Lung (tissue), 12 donors: ENCODE data around the gene CYP2C8. TPM values are rescaled to one million over a fixed set of nuclear protein-coding genes. Genes with fewer than 3 reads are reported as not detected.

Source experiments
- ATAC-seq: fragments of 200-7000 bp; cut with Tn5 transposase; one replicate; pipeline ENCODE4 v1.9.1; 2020; ENCODE audit warnings: moderate number of reproducible peaks; ENCODE audit not compliant: insufficient read depth, low FRiP score
- DNase-seq, 3 donors: peaks; one replicate each; pipeline ENCODE4 v3.0.0-alpha.2; 2013 to 2017
- H3K27ac ChIP-seq, 2 donors: one replicate each; pipeline ENCODE4 v1.5.1; 2013; ENCODE audit warnings: mild to moderate bottlenecking in 2 of 2, moderate library complexity in 2 of 2, control low read depth in 1 of 2, inconsistent platforms in 1 of 2, low read depth in 1 of 2, low read length in 1 of 2
- H3K27me3 ChIP-seq, 3 donors: one replicate each; pipeline ENCODE4 v1.5.1; 2013; ENCODE audit warnings: low read length in 2 of 3; ENCODE audit not compliant: control insufficient read depth in 3 of 3, insufficient read depth in 3 of 3
- H3K36me3 ChIP-seq, 4 donors: one replicate each; pipeline ENCODE4 v1.5.1; 2013; ENCODE audit warnings: low read length in 4 of 4, mild to moderate bottlenecking in 1 of 4, moderate library complexity in 1 of 4; ENCODE audit not compliant: control insufficient read depth in 4 of 4, insufficient read depth in 4 of 4
- H3K4me1 ChIP-seq, 5 donors: one replicate each; pipeline ENCODE4 v1.5.1; 2013; ENCODE audit warnings: low read length in 5 of 5, mild to moderate bottlenecking in 2 of 5, moderate library complexity in 1 of 5; ENCODE audit not compliant: control insufficient read depth in 5 of 5, insufficient read depth in 5 of 5
- H3K4me3 ChIP-seq: one replicate; pipeline ENCODE4 v1.5.1; 2013; ENCODE audit warnings: mild to moderate bottlenecking, control low read depth, moderate library complexity
- H3K9ac ChIP-seq, 2 donors: one replicate each; pipeline ENCODE4 v1.5.1; 2013; ENCODE audit warnings: low read length in 2 of 2, control low read depth in 1 of 2; ENCODE audit not compliant: insufficient read depth in 1 of 2
- H3K9me3 ChIP-seq, 4 donors: one replicate each; pipeline ENCODE4 v1.5.1; 2013; ENCODE audit warnings: low read length in 3 of 4, mild to moderate bottlenecking in 1 of 4, moderate library complexity in 1 of 4; ENCODE audit not compliant: control insufficient read depth in 4 of 4, insufficient read depth in 3 of 4
- WGBS, 2 donors: extraction: QIAGEN DNeasy Blood & Tissue Kit; methylation state at CpG; one replicate each; pipeline ENCODE4 v1.1.7; 2013; 5-methylcytosine and 5-hydroxymethylcytosine counted together
- polyA plus RNA-seq, 2 donors: library from polyadenylated mRNA; stranded (reverse); fragments of 200-250 nt; gene quantifications; one replicate each; pipeline ENCODE4 v1.2.1, GENCODE V29; 2013
- total RNA-seq, 2 donors: library from RNA; depleted of rRNA in 1 of 2; stranded (reverse); fragments of >200 nt in 1 of 2; gene quantifications; one replicate each; pipeline ENCODE4 v1.2.1, GENCODE V29; 2014 to 2021
- TF ChIP-seq, protein P1 (sequence below): IDR thresholded peaks from 2 replicates; pipeline ENCODE4 v1.5.1; 2012; ENCODE audit warnings: mild to moderate bottlenecking; ENCODE audit errors: control extremely low read depth, extremely low read depth
- donor health status: control.
- donor health status: control.
- donor health status: Bipolar disorder and iron deficiency.
- donor health status: healthy.
- donor health status: DM: yes; HTN: yes; CAD: no.

Gene CYP2C8
- total and polyA plus RNA-seq, 4 donors: 0.25 to 1.5 (median 0.77) TPM

DNA sequence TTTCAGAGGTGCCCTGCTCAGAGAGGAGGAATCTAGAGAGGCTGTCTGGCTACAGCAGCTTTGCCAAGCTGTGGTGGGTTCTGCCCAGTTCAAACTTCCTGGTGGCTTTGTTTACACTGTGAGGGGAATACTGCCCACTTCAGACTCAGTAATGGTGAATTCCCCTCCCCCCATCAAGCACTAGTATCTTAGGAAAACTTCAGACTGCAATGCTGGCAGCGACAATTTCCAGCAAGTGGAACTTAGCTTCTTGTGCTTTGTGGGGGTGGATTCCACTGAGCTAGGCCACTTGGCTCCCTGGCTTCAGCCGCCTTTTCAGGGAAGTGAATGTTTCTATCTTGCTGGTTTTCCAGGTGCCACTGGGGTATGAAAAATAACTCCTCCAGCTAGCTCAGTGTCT, 42.8 kb downstream of the CYP2C8 start:
- H3K4me3 ChIP-seq: no peak overlapping the region
- 65 to 83% methylated on average over 2 of the region's 2 CpGs for WGBS, 2 donors
- no peak overlapping the region for H3K9ac ChIP-seq
- H3K9me3 ChIP-seq: peaks cover 0 to 5% (median 0%) of the 10 kb centered on the region in 4 donors
- no peaks in the 10 kb centered on the region for H3K36me3 ChIP-seq
- TF ChIP-seq, protein P1, sequence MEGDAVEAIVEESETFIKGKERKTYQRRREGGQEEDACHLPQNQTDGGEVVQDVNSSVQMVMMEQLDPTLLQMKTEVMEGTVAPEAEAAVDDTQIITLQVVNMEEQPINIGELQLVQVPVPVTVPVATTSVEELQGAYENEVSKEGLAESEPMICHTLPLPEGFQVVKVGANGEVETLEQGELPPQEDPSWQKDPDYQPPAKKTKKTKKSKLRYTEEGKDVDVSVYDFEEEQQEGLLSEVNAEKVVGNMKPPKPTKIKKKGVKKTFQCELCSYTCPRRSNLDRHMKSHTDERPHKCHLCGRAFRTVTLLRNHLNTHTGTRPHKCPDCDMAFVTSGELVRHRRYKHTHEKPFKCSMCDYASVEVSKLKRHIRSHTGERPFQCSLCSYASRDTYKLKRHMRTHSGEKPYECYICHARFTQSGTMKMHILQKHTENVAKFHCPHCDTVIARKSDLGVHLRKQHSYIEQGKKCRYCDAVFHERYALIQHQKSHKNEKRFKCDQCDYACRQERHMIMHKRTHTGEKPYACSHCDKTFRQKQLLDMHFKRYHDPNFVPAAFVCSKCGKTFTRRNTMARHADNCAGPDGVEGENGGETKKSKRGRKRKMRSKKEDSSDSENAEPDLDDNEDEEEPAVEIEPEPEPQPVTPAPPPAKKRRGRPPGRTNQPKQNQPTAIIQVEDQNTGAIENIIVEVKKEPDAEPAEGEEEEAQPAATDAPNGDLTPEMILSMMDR: no peak
- DNase-seq: peak in 1 of 3 donors; percentile 27
- no peak for ATAC-seq
- H3K27ac ChIP-seq: no peak overlapping the region
- H3K27me3 ChIP-seq: no peaks in the 10 kb centered on the region
- no peaks in the 10 kb centered on the region for H3K4me1 ChIP-seq

DNA sequence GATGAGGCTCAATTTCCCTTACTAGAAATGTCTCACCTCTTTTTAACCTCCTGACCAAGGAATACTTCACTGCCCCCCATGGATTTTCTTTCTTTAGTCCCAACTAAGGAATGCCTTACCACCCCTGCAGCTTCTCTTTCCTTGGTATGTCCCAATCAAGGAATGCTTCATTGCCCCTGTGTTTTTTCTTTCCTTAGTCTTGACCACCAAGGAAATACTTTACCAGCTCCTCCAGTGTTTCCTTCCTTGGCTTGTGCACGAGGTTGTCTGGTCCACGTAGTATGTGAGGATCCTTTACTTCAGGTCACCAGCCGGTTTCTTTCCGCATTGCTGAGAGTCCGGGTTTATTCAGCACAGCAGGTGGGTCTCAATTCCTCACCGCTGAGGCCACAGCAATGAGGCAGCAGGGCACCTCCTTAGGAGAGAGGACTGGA, 71.5 kb downstream of the CYP2C8 start:
- no peak for DNase-seq
- Histone ChIP-seq H3K36me3 (no peaks in the 10 kb centered on the region), H3K4me1 (no peaks in the 10 kb centered on the region), H3K27ac (no peak overlapping the region), H3K4me3 (no peak overlapping the region), H3K27me3 (no peaks in the 10 kb centered on the region), H3K9ac (no peak overlapping the region), H3K9me3 (no peaks in the 10 kb centered on the region)
- ATAC-seq: no peak
- TF ChIP-seq, protein P1: no peak
- WGBS, 2 donors: 70 to 84% methylated on average over 6 of the region's 6 CpGs

DNA sequence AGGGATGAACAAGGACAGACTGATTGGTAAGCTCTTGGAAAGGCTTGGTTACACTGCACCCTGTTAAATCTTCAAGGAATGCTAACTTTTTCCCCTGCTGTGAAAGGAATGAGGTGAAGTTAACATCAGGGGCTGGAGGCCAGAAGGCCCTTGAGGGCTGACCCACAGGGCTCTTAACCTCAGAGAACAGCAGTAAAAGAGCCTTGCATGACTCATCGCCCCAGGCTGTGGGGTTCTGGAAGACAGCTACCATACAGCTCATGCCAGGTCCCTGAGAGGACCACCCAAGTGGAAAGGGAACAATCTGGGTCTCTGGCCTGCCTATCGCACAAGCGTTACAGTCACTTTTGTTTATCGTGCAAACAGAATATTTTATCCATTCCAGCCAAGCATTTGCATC, 76.5 kb downstream of the CYP2C8 start:
- Histone ChIP-seq H3K36me3 (no peaks in the 10 kb centered on the region), H3K27ac (no peak overlapping the region), H3K9ac (no peak overlapping the region), H3K4me3 (no peak overlapping the region), H3K27me3 (no peaks in the 10 kb centered on the region), H3K4me1 (no peaks in the 10 kb centered on the region), H3K9me3 (peaks cover 0 to 10% (median 5%) of the 10 kb centered on the region in 4 donors)
- ATAC-seq: no peak
- 78 to 80% methylated on average over 4 of the region's 4 CpGs for WGBS, 2 donors
- peak in 1 of 3 donors; percentile 0 for DNase-seq
- TF ChIP-seq, protein P1: no peak

DNA sequence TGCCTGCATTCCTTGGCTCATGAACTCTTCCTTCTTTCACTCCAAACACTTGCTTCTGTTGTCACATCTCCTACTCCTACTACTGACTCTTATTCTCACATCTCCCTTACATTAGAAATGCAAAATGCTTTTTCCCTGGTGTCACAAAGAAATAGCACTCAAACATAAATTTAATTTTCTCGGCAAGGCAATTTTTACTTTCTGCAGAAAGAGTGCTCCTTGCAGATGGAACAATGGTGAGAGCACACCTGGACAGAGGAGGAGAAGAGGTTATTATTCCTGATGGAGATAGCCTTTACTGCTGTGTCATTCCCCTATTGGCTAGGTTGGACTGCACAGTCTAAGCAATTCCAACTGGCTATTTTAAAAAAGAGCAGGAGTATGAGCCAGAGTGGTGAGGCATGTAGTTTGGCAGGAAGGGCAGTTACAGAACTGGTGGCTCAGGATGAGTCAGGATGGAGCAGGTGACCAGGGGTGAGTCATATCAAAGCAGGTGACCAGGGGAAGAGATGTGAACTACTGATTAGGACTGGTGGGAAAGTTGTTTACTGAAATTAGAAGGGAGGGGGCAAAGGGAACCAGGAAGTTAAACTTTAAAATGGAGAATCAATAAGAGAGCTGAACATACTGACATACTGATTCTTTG, 77.9 kb downstream of the CYP2C8 start:
- no peak overlapping the region for H3K4me3 ChIP-seq
- no peak for ATAC-seq
- H3K36me3 ChIP-seq: no peaks in the 10 kb centered on the region
- WGBS, 2 donors: 95 to 96% methylated on average over 1 of the region's 1 CpG
- H3K27ac ChIP-seq: no peak overlapping the region
- H3K4me1 ChIP-seq: no peaks in the 10 kb centered on the region
- DNase-seq: no peak
- TF ChIP-seq, protein P1: no peak
- H3K27me3 ChIP-seq: no peaks in the 10 kb centered on the region
- no peak overlapping the region for H3K9ac ChIP-seq
- peaks cover 0 to 10% (median 5%) of the 10 kb centered on the region in 4 donors for H3K9me3 ChIP-seq
